Mammary epithelial cell (primary cell): ENCODE measurements around the gene NPAS1.

ENCODE experiments used
- CTCF ChIP-seq, 2 donors: IDR thresholded peaks in 1 of 2; conservative IDR thresholded peaks in 1 of 2; 2 replicates each; pipeline ENCODE4 v1.5.1; 2011 to 2012; ENCODE audit warnings: inconsistent platforms in 2 of 2, low read length in 2 of 2, mild to moderate bottlenecking in 2 of 2, control low read depth in 1 of 2, low read depth in 1 of 2; ENCODE audit not compliant: insufficient read depth in 1 of 2; ENCODE audit errors: extremely low read depth in 1 of 2
- EZH2 ChIP-seq: IDR thresholded peaks from 2 replicates; pipeline ENCODE4 v1.6.1; 2012; ENCODE audit warnings: low read length, inconsistent platforms, borderline replicate concordance

GRCh38 chr19:47039239-47039874 lies 19.7 kb downstream of the NPAS1 start:
- TF ChIP-seq CTCF (conservative IDR thresholded peaks at IDR 0.05 in 1 of 2, IDR thresholded peaks at IDR 0.05 in 1 of 2; ENCODE audit: extremely low read depth in 1 of 2, insufficient read depth in 1 of 2, low read depth in 1 of 2, low read length in 2 of 2) (no peak), EZH2 (no peak)
